NT2/D1 (cell line): Measurements from ENCODE around the gene LRRC41.

ENCODE experiments used
- SUZ12 ChIP-seq: IDR thresholded peaks from 2 replicates; pipeline ENCODE4 v1.6.1; 2011; ENCODE audit not compliant: insufficient read length, insufficient read depth; ENCODE audit errors: extremely low read depth
- YY1 ChIP-seq: IDR thresholded peaks from 2 replicates; pipeline ENCODE4 v1.6.1; 2011; ENCODE audit not compliant: insufficient read length, insufficient read depth
- ZNF274 ChIP-seq: IDR thresholded peaks from 2 replicates; pipeline ENCODE4 v1.6.1; 2011; ENCODE audit warnings: mild to moderate bottlenecking, low read depth, low read length

DNA sequence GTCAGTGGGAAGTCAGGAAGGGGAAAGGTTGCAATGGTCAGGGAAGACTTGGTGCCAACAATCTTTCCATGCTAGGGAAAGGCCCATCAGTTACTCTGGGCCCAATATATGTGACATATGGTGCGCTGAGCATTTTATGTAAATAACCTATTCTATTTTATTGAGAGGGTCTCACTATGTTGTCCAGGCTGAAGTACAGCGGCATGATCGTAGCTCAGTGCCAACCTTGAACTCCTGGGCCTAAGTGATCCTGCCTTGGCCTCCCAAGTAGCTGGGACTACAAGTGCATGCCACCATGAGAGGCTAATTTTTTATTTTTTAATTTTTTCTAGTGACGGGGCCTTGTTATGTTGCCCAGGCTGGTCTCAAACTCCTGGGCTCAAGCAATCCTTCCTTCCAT is 6.9 kb upstream of the LRRC41 start:
- TF ChIP-seq YY1 (no peak), SUZ12 (no peak), ZNF274 (no peak)
